Activated T-cell treated with anti-CD3 and anti-CD28 coated beads, Interleukin-2, amount 50 U/mL, for 48 hours (primary cell): Measurements from ENCODE around the gene HDAC7.

Experiments
- DNase-seq, 2 experiments: peaks; one replicate each; pipeline ENCODE4 v3.0.0-alpha.2; 2020

Gene HDAC7

DNA sequence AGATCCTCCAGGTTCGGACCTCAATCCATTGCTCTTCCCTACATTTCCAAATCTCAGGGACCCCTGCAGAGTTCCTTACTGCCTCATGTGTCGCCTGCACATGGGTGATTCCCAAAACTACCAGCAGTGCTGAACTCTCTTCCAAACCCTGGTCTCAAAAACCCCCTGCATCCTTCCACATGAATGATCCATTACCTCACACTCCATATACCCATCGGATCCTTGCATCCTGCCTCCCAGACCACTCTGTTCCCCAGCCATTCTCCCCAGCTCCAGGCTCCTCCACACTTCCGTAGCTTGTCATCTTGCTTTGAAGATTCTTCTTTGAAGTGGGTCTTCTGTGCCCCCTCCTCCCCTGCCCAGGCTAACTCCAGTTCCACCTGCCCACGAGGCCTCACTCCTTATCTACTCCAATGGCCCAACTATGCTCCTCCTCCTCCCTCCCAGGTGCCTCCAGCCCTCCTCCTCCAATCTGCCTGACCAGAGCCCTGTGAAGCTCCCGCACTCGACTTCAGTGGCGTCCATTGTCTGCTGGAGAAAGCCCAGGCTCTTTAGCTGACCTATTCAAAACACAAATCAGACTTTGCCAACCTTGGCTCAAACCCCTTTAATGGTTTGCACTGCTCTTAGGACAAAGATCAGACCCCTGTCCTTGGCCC, 74.8 kb downstream of the HDAC7 start:
- no peak for DNase-seq

DNA sequence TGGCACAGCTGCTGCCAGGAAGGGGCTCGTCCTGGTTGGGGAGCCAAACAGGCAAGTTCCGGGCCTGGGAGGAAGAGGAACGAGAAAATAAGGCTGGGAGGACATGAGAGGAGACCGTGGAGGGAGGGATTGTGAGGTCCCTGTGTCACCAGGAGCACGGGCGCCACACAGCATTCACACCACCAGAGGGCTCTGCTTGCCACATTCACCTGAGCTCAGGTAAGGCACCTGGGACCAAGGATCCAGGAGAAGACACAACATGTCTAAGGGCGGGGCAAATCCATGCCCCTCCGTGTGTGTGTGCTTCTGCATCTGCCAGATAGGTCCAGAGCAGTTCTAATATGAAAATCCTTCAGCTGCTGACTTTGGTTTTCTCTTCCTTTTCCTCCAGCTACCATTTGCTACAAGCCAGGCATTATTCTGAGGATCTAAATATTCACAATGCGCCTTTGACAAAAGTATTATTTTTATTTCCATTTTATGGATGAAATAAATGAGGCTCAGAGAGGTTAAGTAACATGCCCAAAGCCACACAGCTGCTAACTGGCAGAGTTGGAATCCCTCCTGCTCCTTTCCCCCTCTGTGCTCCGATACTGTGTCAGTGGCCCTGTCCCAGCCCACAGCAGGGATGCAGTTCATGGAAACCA, 75.6 kb downstream of the HDAC7 start:
- DNase-seq, result peak; percentile 58 to 64

DNA sequence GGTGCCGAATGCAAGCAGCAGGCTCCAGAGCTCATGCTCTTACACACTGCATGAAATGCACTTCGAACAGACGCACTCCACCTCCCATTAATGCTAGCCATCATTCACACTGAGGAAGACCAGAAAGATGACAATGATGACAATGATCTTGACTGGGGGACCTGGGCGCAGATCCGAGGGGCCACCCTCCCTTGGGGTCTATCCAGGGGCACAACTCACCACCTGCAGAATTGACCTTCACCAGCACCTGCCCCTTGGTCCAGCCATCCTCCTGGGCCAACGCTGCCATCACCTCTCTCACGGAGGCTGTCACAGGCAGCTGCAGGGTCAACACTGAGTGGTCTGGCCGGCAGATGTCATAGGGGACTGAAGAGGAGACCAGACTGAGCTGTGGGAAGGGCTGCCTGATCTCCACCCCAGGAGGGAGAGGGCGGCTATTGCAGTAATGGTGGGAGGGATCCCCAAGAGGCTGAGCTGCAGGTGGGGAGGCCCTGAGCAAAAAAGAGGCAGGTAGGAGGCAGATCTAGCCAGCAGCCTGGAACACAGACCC, 76.3 kb downstream of the HDAC7 start:
- DNase-seq, result no peak

- DNase-seq, result peak; percentile 88 to 89
Observed at GRCh38 chr12:47742253-47742825, 77.4 kb downstream of the HDAC7 start.

GRCh38 chr12:47741340-47741703, 78.4 kb downstream of the HDAC7 start:
- peak; percentile 66 to 69 for DNase-seq

GRCh38 chr12:47740606-47741339, 78.9 kb downstream of the HDAC7 start:
- no peak for DNase-seq

DNA sequence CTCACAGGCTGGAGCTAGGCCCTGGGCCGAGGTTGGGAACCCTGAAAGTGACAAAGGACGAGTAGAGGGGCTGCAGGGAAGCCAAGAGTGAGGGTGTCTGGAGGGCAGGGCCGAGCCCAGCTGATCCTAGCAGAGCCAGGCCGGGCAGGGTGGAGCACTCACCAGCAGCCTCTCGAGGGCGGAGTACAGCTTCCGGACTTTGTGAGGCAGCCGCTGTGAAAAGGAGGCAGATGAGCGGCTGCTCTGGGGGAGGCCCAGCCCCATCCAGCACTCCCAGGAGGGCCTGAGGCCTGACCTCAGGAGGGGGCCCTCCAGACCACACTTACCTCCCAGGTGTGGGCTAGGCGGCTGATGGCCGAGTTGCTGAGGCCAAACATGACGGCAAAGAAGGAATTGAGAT, 79.7 kb downstream of the HDAC7 start:
- DNase-seq, result no peak

DNA sequence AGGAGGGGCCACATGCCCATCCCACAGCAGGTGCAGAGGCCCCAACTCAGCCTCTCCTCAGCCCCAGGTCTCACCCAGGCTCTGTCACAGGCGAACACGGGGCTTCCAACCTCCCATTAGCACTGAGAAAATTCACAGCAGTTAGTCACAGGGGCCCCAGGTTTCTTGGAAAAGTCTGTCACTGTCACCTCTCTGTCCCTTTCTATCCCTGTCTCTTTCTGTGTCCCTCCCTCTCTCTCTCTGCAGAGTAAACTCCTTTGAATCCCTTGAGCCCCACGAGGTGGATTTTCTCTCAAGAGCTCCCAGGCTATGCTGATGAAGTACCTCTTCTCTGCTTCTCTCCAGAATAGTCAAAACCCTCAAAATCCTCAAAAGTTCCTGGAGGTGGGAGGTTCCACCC, 80.4 kb downstream of the HDAC7 start:
- no peak for DNase-seq

- no peak for DNase-seq
Observed at GRCh38 chr12:47737936-47738594, 81.6 kb downstream of the HDAC7 start.

- no peak for DNase-seq
Observed at GRCh38 chr12:47736877-47737676, 82.6 kb downstream of the HDAC7 start.

- no peak for DNase-seq
Observed at GRCh38 chr12:47736216-47736615, 83.5 kb downstream of the HDAC7 start.

- DNase-seq, result no peak
Observed at GRCh38 chr12:47735649-47736048, 84.1 kb downstream of the HDAC7 start.

- no peak for DNase-seq
Observed at GRCh38 chr12:47734725-47735480, 84.8 kb downstream of the HDAC7 start.

GRCh38 chr12:47733142-47733541, 86.6 kb downstream of the HDAC7 start:
- no peak for DNase-seq
